Measurements from ENCODE around the gene NTHL1.
A peak's percentile ranks its signal among the peaks of the same experiment; 100 is the strongest.

NTHL1 gene

GRCh38 chr16:2047330-2048115, at the start of gene NTHL1, which contains the start of gene TSC2:
Gene NTHL1, minus strand, starts transcription at chr16:2047834. Its CDS starts 11 bp downstream, at chr16:2047823.
Gene TSC2, plus strand, starts transcription at chr16:2047985. Its CDS starts 631 bp downstream, at chr16:2048616.
- Histone ChIP-seq H3K27me3 (ENCODE audit: control insufficient read depth in 5 of 5, insufficient read depth in 4 of 5, low read length in 5 of 5) (no peaks in the 10 kb centered on the region), H3K27ac (ENCODE audit: low read depth, low read length) (peak within 1 kb of the TSS; percentile 57), H3K9ac (ENCODE audit: low read length in 5 of 5) (peak within 1 kb of the TSS; percentile 68 to 90 (median 87)), H3K4me1 (ENCODE audit: control insufficient read depth in 5 of 5, insufficient read depth in 5 of 5, low read length in 5 of 5) (peaks cover 7 to 54% (median 52%) of the 10 kb centered on the region in 5 donors), H3K36me3 (ENCODE audit: control insufficient read depth in 5 of 5, insufficient read depth in 5 of 5, low read length in 5 of 5) (peaks cover 0 to 21% (median 19%) of the 10 kb centered on the region in 5 donors), H3K4me3 (ENCODE audit: low read depth in 1 of 5, low read length in 5 of 5) (peak within 1 kb of the TSS; percentile 69 to 97 (median 88)), H3K9me3 (ENCODE audit: control insufficient read depth in 5 of 5, low read length in 5 of 5) (no peaks in the 10 kb centered on the region)

DNA sequence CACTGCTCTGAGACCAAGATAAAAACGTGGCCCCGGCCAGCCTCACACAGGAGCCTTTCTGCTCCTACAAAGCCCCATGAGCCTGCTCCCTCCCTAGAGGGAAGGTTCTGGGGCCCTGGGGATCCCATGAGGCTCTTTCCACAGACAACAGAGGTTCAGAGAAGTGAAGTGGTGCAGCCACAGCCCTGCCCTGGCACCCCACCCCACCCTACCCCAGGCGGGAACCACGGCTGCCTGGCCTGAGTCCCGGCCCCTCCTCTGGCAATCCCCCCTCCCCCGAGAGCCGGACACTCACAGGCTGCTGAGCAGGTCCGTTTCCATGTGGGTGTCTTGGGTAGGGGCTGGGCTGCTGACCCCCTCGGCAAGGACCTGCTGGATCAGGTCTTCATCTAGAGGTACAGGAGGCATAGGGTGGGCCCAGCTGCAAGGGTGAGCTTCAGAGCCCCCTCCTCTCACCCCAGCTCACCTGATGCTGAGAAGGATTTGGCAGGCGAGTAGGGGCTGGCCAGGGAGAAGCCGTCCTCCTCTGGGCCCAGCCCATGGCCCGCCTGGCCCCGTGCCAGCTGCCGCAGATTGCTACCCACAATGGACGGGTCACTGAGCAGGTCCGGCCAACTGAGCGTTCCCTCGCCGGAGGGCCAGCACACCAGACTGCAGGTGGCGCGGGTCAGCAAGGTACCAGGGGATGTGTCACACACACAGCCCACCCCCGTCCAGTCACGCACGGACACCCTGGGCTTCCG, 49.4 kb upstream of the NTHL1 start:
- Histone ChIP-seq H3K27ac (ENCODE audit: low read depth, low read length) (no peak overlapping the region), H3K9ac (ENCODE audit: low read length in 5 of 5) (no peak overlapping the region), H3K9me3 (ENCODE audit: control insufficient read depth in 5 of 5, low read length in 5 of 5) (no peaks in the 10 kb centered on the region), H3K36me3 (ENCODE audit: control insufficient read depth in 5 of 5, insufficient read depth in 5 of 5, low read length in 5 of 5) (peaks cover 0 to 88% (median 70%) of the 10 kb centered on the region in 5 donors), H3K4me3 (ENCODE audit: low read depth in 1 of 5, low read length in 5 of 5) (no peak overlapping the region), H3K27me3 (ENCODE audit: control insufficient read depth in 5 of 5, insufficient read depth in 4 of 5, low read length in 5 of 5) (no peaks in the 10 kb centered on the region), H3K4me1 (ENCODE audit: control insufficient read depth in 5 of 5, insufficient read depth in 5 of 5, low read length in 5 of 5) (no peaks in the 10 kb centered on the region)

GRCh38 chr16:2095918-2096582, 48.4 kb upstream of the NTHL1 start:
- peaks cover 0 to 86% (median 72%) of the 10 kb centered on the region in 5 donors for H3K36me3 ChIP-seq (ENCODE audit: control insufficient read depth in 5 of 5, insufficient read depth in 5 of 5, low read length in 5 of 5)
- no peaks in the 10 kb centered on the region for H3K27me3 ChIP-seq (ENCODE audit: control insufficient read depth in 5 of 5, insufficient read depth in 4 of 5, low read length in 5 of 5)
- no peak overlapping the region for H3K27ac ChIP-seq (ENCODE audit: low read depth, low read length)
- no peaks in the 10 kb centered on the region for H3K9me3 ChIP-seq (ENCODE audit: control insufficient read depth in 5 of 5, low read length in 5 of 5)
- H3K4me3 ChIP-seq (ENCODE audit: low read depth in 1 of 5, low read length in 5 of 5): no peak overlapping the region
- no peak overlapping the region for H3K9ac ChIP-seq (ENCODE audit: low read length in 5 of 5)
- no peaks in the 10 kb centered on the region for H3K4me1 ChIP-seq (ENCODE audit: control insufficient read depth in 5 of 5, insufficient read depth in 5 of 5, low read length in 5 of 5)

- Histone ChIP-seq H3K4me1 (ENCODE audit: control insufficient read depth in 5 of 5, insufficient read depth in 5 of 5, low read length in 5 of 5) (no peaks in the 10 kb centered on the region), H3K36me3 (ENCODE audit: control insufficient read depth in 5 of 5, insufficient read depth in 5 of 5, low read length in 5 of 5) (peaks cover 0 to 86% (median 74%) of the 10 kb centered on the region in 5 donors), H3K27me3 (ENCODE audit: control insufficient read depth in 5 of 5, insufficient read depth in 4 of 5, low read length in 5 of 5) (no peaks in the 10 kb centered on the region), H3K4me3 (ENCODE audit: low read depth in 1 of 5, low read length in 5 of 5) (no peak overlapping the region), H3K9ac (ENCODE audit: low read length in 5 of 5) (no peak overlapping the region), H3K9me3 (ENCODE audit: control insufficient read depth in 5 of 5, low read length in 5 of 5) (no peaks in the 10 kb centered on the region), H3K27ac (ENCODE audit: low read depth, low read length) (no peak overlapping the region)
Measured at GRCh38 chr16:2095315-2095853, 47.8 kb upstream of the NTHL1 start.

DNA sequence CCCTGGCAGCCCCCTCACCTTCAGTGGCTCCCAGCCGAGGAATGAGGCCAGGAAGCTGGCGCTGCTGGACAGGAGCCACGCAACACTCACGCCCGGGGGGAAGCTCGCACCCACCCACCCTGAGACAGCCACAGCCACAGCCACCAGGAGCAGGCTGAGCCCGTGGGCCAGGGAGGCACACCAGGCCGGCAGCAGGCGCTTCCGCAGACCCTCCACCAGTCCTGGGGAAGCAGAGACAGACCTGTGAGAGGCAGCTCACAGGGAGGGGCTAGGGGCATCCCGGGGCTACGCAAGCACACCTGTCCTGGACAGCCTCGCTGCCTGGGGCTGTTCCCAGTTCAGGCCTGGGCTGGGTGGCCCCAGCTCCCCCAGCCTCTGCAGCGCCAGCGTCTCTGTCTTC, 46.2 kb upstream of the NTHL1 start:
- no peak overlapping the region for H3K4me3 ChIP-seq (ENCODE audit: low read depth in 1 of 5, low read length in 5 of 5)
- no peaks in the 10 kb centered on the region for H3K27me3 ChIP-seq (ENCODE audit: control insufficient read depth in 5 of 5, insufficient read depth in 4 of 5, low read length in 5 of 5)
- no peaks in the 10 kb centered on the region for H3K9me3 ChIP-seq (ENCODE audit: control insufficient read depth in 5 of 5, low read length in 5 of 5)
- no peak overlapping the region for H3K9ac ChIP-seq (ENCODE audit: low read length in 5 of 5)
- no peak overlapping the region for H3K27ac ChIP-seq (ENCODE audit: low read depth, low read length)
- H3K4me1 ChIP-seq (ENCODE audit: control insufficient read depth in 5 of 5, insufficient read depth in 5 of 5, low read length in 5 of 5): no peaks in the 10 kb centered on the region
- H3K36me3 ChIP-seq (ENCODE audit: control insufficient read depth in 5 of 5, insufficient read depth in 5 of 5, low read length in 5 of 5): peaks cover 0 to 86% (median 77%) of the 10 kb centered on the region in 5 donors

DNA sequence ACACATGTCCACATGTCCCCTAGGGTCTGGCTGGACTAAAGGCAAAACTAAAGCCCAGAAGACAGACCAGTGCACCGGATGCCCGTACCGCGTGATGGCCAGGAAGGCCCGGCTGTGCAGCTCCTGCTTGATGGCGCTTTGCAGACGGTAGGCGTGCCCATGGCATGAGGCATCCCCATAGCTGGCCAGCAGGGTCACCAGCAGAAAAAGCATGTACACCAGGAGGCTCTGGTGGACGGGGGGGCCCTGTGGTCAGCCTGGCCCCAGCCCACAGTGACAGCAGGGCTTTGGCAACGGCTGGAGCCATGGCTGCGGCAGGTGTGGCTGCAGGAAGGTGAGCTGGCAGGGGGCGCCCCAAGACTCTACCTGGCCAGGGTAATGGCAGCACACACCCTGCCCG, 45.2 kb upstream of the NTHL1 start:
- Histone ChIP-seq H3K36me3 (ENCODE audit: control insufficient read depth in 5 of 5, insufficient read depth in 5 of 5, low read length in 5 of 5) (peaks cover 0 to 94% (median 86%) of the 10 kb centered on the region in 5 donors), H3K4me1 (ENCODE audit: control insufficient read depth in 5 of 5, insufficient read depth in 5 of 5, low read length in 5 of 5) (no peaks in the 10 kb centered on the region), H3K4me3 (ENCODE audit: low read depth in 1 of 5, low read length in 5 of 5) (no peak overlapping the region), H3K9ac (ENCODE audit: low read length in 5 of 5) (no peak overlapping the region), H3K9me3 (ENCODE audit: control insufficient read depth in 5 of 5, low read length in 5 of 5) (no peaks in the 10 kb centered on the region), H3K27me3 (ENCODE audit: control insufficient read depth in 5 of 5, insufficient read depth in 4 of 5, low read length in 5 of 5) (no peaks in the 10 kb centered on the region), H3K27ac (ENCODE audit: low read depth, low read length) (no peak overlapping the region)

DNA sequence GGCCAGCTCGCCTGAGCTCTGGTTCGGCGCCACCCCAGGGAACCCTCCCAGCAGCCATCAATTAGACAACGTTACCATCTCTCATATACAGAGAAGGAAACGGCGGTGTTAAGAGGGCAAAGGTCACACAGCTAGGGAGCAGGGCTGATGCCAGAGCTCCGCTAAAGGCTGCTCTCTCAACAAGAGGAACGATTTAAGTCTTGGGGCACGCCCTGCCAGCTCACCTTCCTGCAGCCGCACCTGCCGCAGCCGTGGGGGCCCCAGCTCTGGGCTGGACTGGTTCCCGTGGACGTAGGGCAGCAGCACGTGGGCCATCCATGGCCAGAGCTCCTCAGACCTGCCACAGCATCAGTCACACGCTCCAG, 44.6 kb upstream of the NTHL1 start:
- H3K4me1 ChIP-seq (ENCODE audit: control insufficient read depth in 5 of 5, insufficient read depth in 5 of 5, low read length in 5 of 5): no peaks in the 10 kb centered on the region
- no peak overlapping the region for H3K9ac ChIP-seq (ENCODE audit: low read length in 5 of 5)
- no peaks in the 10 kb centered on the region for H3K9me3 ChIP-seq (ENCODE audit: control insufficient read depth in 5 of 5, low read length in 5 of 5)
- H3K27me3 ChIP-seq (ENCODE audit: control insufficient read depth in 5 of 5, insufficient read depth in 4 of 5, low read length in 5 of 5): no peaks in the 10 kb centered on the region
- H3K4me3 ChIP-seq (ENCODE audit: low read depth in 1 of 5, low read length in 5 of 5): no peak overlapping the region
- H3K36me3 ChIP-seq (ENCODE audit: control insufficient read depth in 5 of 5, insufficient read depth in 5 of 5, low read length in 5 of 5): peaks cover 0 to 95% (median 87%) of the 10 kb centered on the region in 5 donors
- H3K27ac ChIP-seq (ENCODE audit: low read depth, low read length): no peak overlapping the region

GRCh38 chr16:2091547-2092255, 44.1 kb upstream of the NTHL1 start:
- H3K27me3 ChIP-seq (ENCODE audit: control insufficient read depth in 5 of 5, insufficient read depth in 4 of 5, low read length in 5 of 5): no peaks in the 10 kb centered on the region
- no peak overlapping the region for H3K4me3 ChIP-seq (ENCODE audit: low read depth in 1 of 5, low read length in 5 of 5)
- no peaks in the 10 kb centered on the region for H3K9me3 ChIP-seq (ENCODE audit: control insufficient read depth in 5 of 5, low read length in 5 of 5)
- H3K4me1 ChIP-seq (ENCODE audit: control insufficient read depth in 5 of 5, insufficient read depth in 5 of 5, low read length in 5 of 5): no peaks in the 10 kb centered on the region
- H3K27ac ChIP-seq (ENCODE audit: low read depth, low read length): no peak overlapping the region
- peaks cover 0 to 96% (median 87%) of the 10 kb centered on the region in 5 donors for H3K36me3 ChIP-seq (ENCODE audit: control insufficient read depth in 5 of 5, insufficient read depth in 5 of 5, low read length in 5 of 5)
- no peak overlapping the region for H3K9ac ChIP-seq (ENCODE audit: low read length in 5 of 5)

- Histone ChIP-seq H3K9me3 (ENCODE audit: control insufficient read depth in 5 of 5, low read length in 5 of 5) (no peaks in the 10 kb centered on the region), H3K27me3 (ENCODE audit: control insufficient read depth in 5 of 5, insufficient read depth in 4 of 5, low read length in 5 of 5) (no peaks in the 10 kb centered on the region), H3K9ac (ENCODE audit: low read length in 5 of 5) (no peak overlapping the region), H3K27ac (ENCODE audit: low read depth, low read length) (no peak overlapping the region), H3K36me3 (ENCODE audit: control insufficient read depth in 5 of 5, insufficient read depth in 5 of 5, low read length in 5 of 5) (peaks cover 0 to 97% (median 90%) of the 10 kb centered on the region in 5 donors), H3K4me1 (ENCODE audit: control insufficient read depth in 5 of 5, insufficient read depth in 5 of 5, low read length in 5 of 5) (no peaks in the 10 kb centered on the region), H3K4me3 (ENCODE audit: low read depth in 1 of 5, low read length in 5 of 5) (no peak overlapping the region)
Measured at GRCh38 chr16:2090777-2091546, 43.3 kb upstream of the NTHL1 start.

Data from subcutaneous abdominal adipose tissue (tissue), 5 donors.